Upper lobe of left lung (tissue), 4 donors: ENCODE data around the gene MINDY1.

ENCODE experiments used
- POLR2AphosphoS5 ChIP-seq, 2 donors: sonication (generic); formaldehyde crosslinking; IDR thresholded peaks; one replicate each; pipeline ENCODE4 v1.5.1; 2017; ENCODE audit warnings: antibody characterized with exemption in 2 of 2
- TF ChIP-seq, protein P1 (sequence below), 6 experiments: fragments of 450-650 bp in 4 of 6; fragments of 200-600 bp in 2 of 6; sonication (generic) in 2 of 6; IDR thresholded peaks; one replicate each; pipeline ENCODE4 v1.5.1; 2016 to 2019; ENCODE audit warnings: antibody characterized with exemption in 6 of 6

DNA sequence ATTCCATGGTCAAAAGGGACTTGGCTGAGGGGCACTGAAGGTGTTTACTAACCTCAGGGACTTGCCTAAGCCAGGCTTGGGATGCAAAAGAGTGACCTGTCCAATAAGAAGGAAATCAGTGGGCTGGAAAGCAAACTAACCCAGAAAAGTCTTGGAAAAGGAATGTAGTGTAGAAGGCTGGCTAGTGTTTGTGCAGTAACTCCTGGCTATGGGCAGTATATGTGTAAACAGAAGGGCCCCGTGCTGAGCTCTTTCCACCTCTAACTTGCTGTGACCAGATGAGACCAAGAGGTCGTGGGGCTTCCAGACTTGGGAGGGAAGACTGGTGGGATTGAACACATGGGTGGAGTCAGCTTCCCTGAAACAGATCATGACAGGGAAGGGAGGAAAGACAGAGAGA is 4.1 kb downstream of the MINDY1 start:
- TF ChIP-seq POLR2AphosphoS5 (IDR thresholded peaks at IDR 0.05) = no peak
- TF ChIP-seq, protein P1, sequence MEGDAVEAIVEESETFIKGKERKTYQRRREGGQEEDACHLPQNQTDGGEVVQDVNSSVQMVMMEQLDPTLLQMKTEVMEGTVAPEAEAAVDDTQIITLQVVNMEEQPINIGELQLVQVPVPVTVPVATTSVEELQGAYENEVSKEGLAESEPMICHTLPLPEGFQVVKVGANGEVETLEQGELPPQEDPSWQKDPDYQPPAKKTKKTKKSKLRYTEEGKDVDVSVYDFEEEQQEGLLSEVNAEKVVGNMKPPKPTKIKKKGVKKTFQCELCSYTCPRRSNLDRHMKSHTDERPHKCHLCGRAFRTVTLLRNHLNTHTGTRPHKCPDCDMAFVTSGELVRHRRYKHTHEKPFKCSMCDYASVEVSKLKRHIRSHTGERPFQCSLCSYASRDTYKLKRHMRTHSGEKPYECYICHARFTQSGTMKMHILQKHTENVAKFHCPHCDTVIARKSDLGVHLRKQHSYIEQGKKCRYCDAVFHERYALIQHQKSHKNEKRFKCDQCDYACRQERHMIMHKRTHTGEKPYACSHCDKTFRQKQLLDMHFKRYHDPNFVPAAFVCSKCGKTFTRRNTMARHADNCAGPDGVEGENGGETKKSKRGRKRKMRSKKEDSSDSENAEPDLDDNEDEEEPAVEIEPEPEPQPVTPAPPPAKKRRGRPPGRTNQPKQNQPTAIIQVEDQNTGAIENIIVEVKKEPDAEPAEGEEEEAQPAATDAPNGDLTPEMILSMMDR (IDR thresholded peaks at IDR 0.05) = no peak
